Endothelial cell (in vitro differentiated cells): ENCODE data around the gene LONP2. TPM values are rescaled to one million over a fixed set of nuclear protein-coding genes. Genes with fewer than 3 reads are reported as not detected.
"Not testable (repeated sequence)": the region's sequence is repeated elsewhere in the genome, so short reads cannot be mapped to it uniquely, and the experiment has no call there.

Source experiments
- DNase-seq: peaks from one replicate; pipeline ENCODE4 v3.0.0; 2021; ENCODE audit warnings: low spot score
- H3K27ac Mint-ChIP-seq: one replicate; pipeline ENCODE4 v1.8.0; 2021; ENCODE audit warnings: mixed read lengths, inconsistent platforms; ENCODE audit not compliant: unreplicated experiment
- H3K27me3 Mint-ChIP-seq: one replicate; pipeline ENCODE4 v1.8.0; 2021; ENCODE audit warnings: mild to moderate bottlenecking, moderate library complexity, mixed read lengths, inconsistent platforms; ENCODE audit not compliant: unreplicated experiment
- H3K36me3 Mint-ChIP-seq: one replicate; pipeline ENCODE4 v1.8.0; 2021; ENCODE audit warnings: mild to moderate bottlenecking, low read depth, mixed read lengths, inconsistent platforms; ENCODE audit not compliant: unreplicated experiment
- H3K4me1 Mint-ChIP-seq: one replicate; pipeline ENCODE4 v1.8.0; 2021; ENCODE audit warnings: mild to moderate bottlenecking, mixed read lengths, inconsistent platforms; ENCODE audit not compliant: unreplicated experiment
- H3K4me3 Mint-ChIP-seq: one replicate; pipeline ENCODE4 v1.8.0; 2021; ENCODE audit warnings: mild to moderate bottlenecking, mixed read lengths, inconsistent platforms; ENCODE audit not compliant: unreplicated experiment
- H3K9me3 Mint-ChIP-seq: one replicate; pipeline ENCODE4 v1.8.0; 2021; ENCODE audit warnings: mixed read lengths, inconsistent platforms; ENCODE audit not compliant: unreplicated experiment
- total RNA-seq: library from RNA; stranded (reverse); fragmentation: NEBNext Ultra II Directional; extraction: Animal tissue kit (Norgen Biotek cat#: 25700); gene quantifications from one replicate; pipeline ENCODE4 v1.2.1, GENCODE V29; 2021; ENCODE audit not compliant: unreplicated experiment
- TF ChIP-seq, protein P1 (sequence below): fragments of 200-600 bp; sonication (generic); IDR thresholded peaks from one replicate; pipeline ENCODE4 v1.5.0; 2021; ENCODE audit warnings: antibody characterized with exemption; ENCODE audit not compliant: unreplicated experiment

LONP2 gene
- total RNA-seq, 1 donor from 2014 or later = 42.6 TPM

DNA sequence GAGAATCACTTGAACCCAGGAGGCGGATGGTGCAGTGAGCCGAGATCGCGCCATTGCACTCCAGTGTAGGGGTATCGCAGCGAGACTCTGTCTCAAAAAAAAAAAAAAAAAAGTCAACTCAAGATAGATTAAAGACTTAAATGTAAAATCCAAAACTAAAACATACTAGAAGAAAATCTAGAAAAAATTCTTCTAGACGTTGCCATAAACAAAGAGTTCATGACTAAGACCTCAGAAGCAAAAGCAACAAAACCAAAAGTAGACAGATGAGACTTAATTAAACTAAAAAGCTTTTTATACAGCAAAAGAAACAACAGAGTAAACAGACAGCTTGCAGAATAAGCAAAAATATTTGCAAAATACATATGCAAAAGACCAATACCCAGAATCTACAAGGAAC lies 64.4 kb downstream of the LONP2 start:
- Mint-ChIP-seq H3K27me3 (peaks cover 2% of the 10 kb centered on the region), H3K27ac (no peak overlapping the region), H3K9me3 (peaks cover 6% of the 10 kb centered on the region), H3K4me3 (peak overlapping the region; percentile 7), H3K4me1 (no peaks in the 10 kb centered on the region), H3K36me3 (peaks cover 54% of the 10 kb centered on the region)
- TF ChIP-seq, protein P1, sequence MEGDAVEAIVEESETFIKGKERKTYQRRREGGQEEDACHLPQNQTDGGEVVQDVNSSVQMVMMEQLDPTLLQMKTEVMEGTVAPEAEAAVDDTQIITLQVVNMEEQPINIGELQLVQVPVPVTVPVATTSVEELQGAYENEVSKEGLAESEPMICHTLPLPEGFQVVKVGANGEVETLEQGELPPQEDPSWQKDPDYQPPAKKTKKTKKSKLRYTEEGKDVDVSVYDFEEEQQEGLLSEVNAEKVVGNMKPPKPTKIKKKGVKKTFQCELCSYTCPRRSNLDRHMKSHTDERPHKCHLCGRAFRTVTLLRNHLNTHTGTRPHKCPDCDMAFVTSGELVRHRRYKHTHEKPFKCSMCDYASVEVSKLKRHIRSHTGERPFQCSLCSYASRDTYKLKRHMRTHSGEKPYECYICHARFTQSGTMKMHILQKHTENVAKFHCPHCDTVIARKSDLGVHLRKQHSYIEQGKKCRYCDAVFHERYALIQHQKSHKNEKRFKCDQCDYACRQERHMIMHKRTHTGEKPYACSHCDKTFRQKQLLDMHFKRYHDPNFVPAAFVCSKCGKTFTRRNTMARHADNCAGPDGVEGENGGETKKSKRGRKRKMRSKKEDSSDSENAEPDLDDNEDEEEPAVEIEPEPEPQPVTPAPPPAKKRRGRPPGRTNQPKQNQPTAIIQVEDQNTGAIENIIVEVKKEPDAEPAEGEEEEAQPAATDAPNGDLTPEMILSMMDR = no peak
- DNase-seq = no peak

GRCh38 chr16:48310908-48311641 lies 67.0 kb downstream of the LONP2 start:
- H3K9me3 Mint-ChIP-seq = peaks cover 6% of the 10 kb centered on the region
- H3K27me3 Mint-ChIP-seq = peaks cover 2% of the 10 kb centered on the region
- TF ChIP-seq, protein P1 = no peak
- H3K27ac Mint-ChIP-seq = no peak overlapping the region
- DNase-seq = no peak
- peaks cover 56% of the 10 kb centered on the region for H3K36me3 Mint-ChIP-seq
- H3K4me3 Mint-ChIP-seq = peak overlapping the region; percentile 38
- peaks cover 9% of the 10 kb centered on the region for H3K4me1 Mint-ChIP-seq

DNA sequence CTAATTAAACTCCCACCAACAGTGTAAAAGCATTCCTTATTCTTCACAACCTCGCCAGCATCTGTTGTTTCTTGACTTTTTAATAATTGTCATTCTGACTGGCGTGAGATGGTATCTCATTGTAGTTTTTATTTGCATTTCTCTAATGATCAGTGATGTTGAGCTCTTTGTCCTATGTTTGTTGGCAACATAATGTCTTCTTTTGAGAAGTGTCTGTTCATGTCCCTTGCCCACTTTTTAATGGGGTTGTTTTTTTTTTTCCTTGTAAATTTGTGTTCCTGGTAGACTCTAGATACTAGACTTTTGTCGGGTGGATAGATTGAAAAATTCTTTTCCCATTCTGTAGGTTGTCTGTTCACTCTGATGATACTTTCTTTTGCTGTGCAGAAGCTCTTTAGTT lies 69.8 kb downstream of the LONP2 start:
- Mint-ChIP-seq H3K36me3 (peaks cover 44% of the 10 kb centered on the region), H3K4me1 (peaks cover 30% of the 10 kb centered on the region), H3K4me3 (peak overlapping the region; percentile 73)
- not testable (repeated sequence) for DNase-seq, H3K27ac Mint-ChIP-seq, H3K9me3 Mint-ChIP-seq, H3K27me3 Mint-ChIP-seq

GRCh38 chr16:48317026-48317425 lies 72.9 kb downstream of the LONP2 start:
- TF ChIP-seq, protein P1 = no peak
- peak overlapping the region; percentile 91 for H3K27ac Mint-ChIP-seq
- no peak overlapping the region for H3K4me3 Mint-ChIP-seq
- H3K9me3 Mint-ChIP-seq = no peaks in the 10 kb centered on the region
- H3K36me3 Mint-ChIP-seq = peaks cover 20% of the 10 kb centered on the region
- H3K4me1 Mint-ChIP-seq = peaks cover 46% of the 10 kb centered on the region
- peaks cover 2% of the 10 kb centered on the region for H3K27me3 Mint-ChIP-seq
- no peak for DNase-seq

- DNase-seq = no peak
- Mint-ChIP-seq H3K9me3 (no peaks in the 10 kb centered on the region), H3K36me3 (peaks cover 13% of the 10 kb centered on the region), H3K27ac (peak overlapping the region; percentile 91), H3K4me3 (peak overlapping the region; percentile 35), H3K4me1 (peaks cover 46% of the 10 kb centered on the region), H3K27me3 (no peaks in the 10 kb centered on the region)
- TF ChIP-seq, protein P1 = peak; percentile 42
Measured at GRCh38 chr16:48317614-48318315, 73.7 kb downstream of the LONP2 start.
